Breast epithelium (tissue), 4 donors: Measurements from ENCODE around the gene PPRC1. TPM values are rescaled to one million over a fixed set of nuclear protein-coding genes. Genes with fewer than 3 reads are reported as not detected.

Experiments used
- DNase-seq, 2 donors: peaks; one replicate each; pipeline ENCODE4 v3.0.0-alpha.2; 2019; ENCODE audit warnings: low spot score in 2 of 2
- H3K27ac ChIP-seq, 2 donors: fragments of 200-600 bp; sonication (generic) in 1 of 2; one replicate each; pipeline ENCODE4 v1.5.1; 2016 to 2019; ENCODE audit warnings: mild to moderate bottlenecking in 1 of 2
- H3K27me3 ChIP-seq, 2 donors: fragments of 200-600 bp; sonication (generic) in 1 of 2; one replicate each; pipeline versions ENCODE4 v1.5.1 to v1.6.0; 2017 to 2019; ENCODE audit warnings: control low read depth in 1 of 2, mild to moderate bottlenecking in 1 of 2
- H3K36me3 ChIP-seq: fragments of 200-600 bp; one replicate; pipeline ENCODE4 v1.5.1; 2019
- H3K4me1 ChIP-seq, 2 donors: fragments of 200-600 bp; sonication (generic); one replicate each; pipeline ENCODE4 v1.5.1; 2016 to 2019; ENCODE audit warnings: control low read depth in 1 of 2
- H3K4me3 ChIP-seq, 3 donors: fragments of 200-600 bp; sonication (generic); 1 replicate in 2 of 3; 2 replicates in 1 of 3; pipeline ENCODE4 v1.5.1; 2016 to 2019; ENCODE audit warnings: mild to moderate bottlenecking in 3 of 3, moderate library complexity in 2 of 3
- H3K9me3 ChIP-seq, 2 donors: fragments of 200-600 bp; sonication (generic) in 1 of 2; one replicate each; pipeline ENCODE4 v1.5.1; 2016 to 2019; ENCODE audit warnings: control low read depth in 1 of 2
- CTCF ChIP-seq, 3 donors: fragments of 450-650 bp; IDR thresholded peaks; one replicate each; pipeline ENCODE4 v1.5.1; 2016 to 2017; ENCODE audit warnings: antibody characterized with exemption in 3 of 3, mild to moderate bottlenecking in 3 of 3, moderate library complexity in 3 of 3
- POLR2A ChIP-seq: fragments of 450-650 bp; IDR thresholded peaks from one replicate; pipeline ENCODE4 v1.6.1; 2016; ENCODE audit warnings: antibody characterized with exemption, mild to moderate bottlenecking, moderate library complexity
- POLR2AphosphoS5 ChIP-seq, 3 donors: sonication (generic); formaldehyde crosslinking; IDR thresholded peaks; one replicate each; pipeline ENCODE4 v1.6.1; 2017; ENCODE audit warnings: antibody characterized with exemption in 3 of 3
- intact Hi-C: fragments of 100-400 bp; cut with DNase I; formaldehyde crosslinking; loops from one replicate; pipeline ENCODE4 v1.15.1; 2023; ENCODE audit warnings: low total_unique reads
- total RNA-seq, 3 donors: library from RNA; depleted of rRNA; stranded (reverse); fragments of >200 nt; gene quantifications; one replicate each; pipeline ENCODE4 v1.1.0, GENCODE V29; 2016

PPRC1 gene
- total RNA-seq, 3 donors from 2014 or later = 9.1 to 21.0 (median 19.8) TPM

GRCh38 chr10:102109166-102110116 lies 23.4 kb upstream of the PPRC1 start:
- H3K27ac ChIP-seq = no peak overlapping the region
- peaks cover 30% of the 10 kb centered on the region for H3K36me3 ChIP-seq
- intact Hi-C loops = no loop called here
- no peak for DNase-seq
- TF ChIP-seq POLR2A (no peak), CTCF (IDR thresholded peaks at IDR 0.05) (no peak), POLR2AphosphoS5 (IDR thresholded peaks at IDR 0.05) (no peak)
- no peak overlapping the region for H3K4me3 ChIP-seq
- peaks cover 7 to 11% of the 10 kb centered on the region in 2 donors for H3K4me1 ChIP-seq
- no peaks in the 10 kb centered on the region for H3K9me3 ChIP-seq
- no peaks in the 10 kb centered on the region for H3K27me3 ChIP-seq

DNA sequence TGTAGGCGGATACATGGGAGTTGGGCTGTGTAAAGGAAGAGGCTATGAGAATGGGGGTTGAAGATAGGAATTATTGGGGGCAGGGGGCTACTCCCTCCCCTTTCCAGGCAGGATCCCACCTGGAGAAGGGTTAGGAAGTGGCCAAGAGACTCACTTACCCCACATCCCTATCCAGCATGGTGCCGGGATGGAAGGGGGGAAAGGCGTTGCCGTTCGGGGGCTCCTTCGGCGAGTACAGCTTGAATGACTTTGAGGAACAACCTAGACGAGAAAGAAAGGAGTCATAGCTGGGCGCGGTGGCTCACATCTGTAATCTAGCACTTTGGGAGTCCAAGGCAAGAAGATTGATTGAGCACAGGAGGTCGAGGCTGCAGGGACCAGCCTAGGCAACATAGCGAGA lies 21.6 kb upstream of the PPRC1 start:
- peaks cover 10 to 21% of the 10 kb centered on the region in 2 donors for H3K4me1 ChIP-seq
- intact Hi-C loops = no loop called here
- TF ChIP-seq POLR2AphosphoS5 (IDR thresholded peaks at IDR 0.05) = no peak
- no peak for TF ChIP-seq POLR2A
- TF ChIP-seq CTCF (IDR thresholded peaks at IDR 0.05) = no peak
- H3K27me3 ChIP-seq = no peaks in the 10 kb centered on the region
- H3K36me3 ChIP-seq = peaks cover 30% of the 10 kb centered on the region
- no peak overlapping the region for H3K27ac ChIP-seq
- H3K4me3 ChIP-seq = no peak overlapping the region
- no peak for DNase-seq
- no peaks in the 10 kb centered on the region for H3K9me3 ChIP-seq

DNA sequence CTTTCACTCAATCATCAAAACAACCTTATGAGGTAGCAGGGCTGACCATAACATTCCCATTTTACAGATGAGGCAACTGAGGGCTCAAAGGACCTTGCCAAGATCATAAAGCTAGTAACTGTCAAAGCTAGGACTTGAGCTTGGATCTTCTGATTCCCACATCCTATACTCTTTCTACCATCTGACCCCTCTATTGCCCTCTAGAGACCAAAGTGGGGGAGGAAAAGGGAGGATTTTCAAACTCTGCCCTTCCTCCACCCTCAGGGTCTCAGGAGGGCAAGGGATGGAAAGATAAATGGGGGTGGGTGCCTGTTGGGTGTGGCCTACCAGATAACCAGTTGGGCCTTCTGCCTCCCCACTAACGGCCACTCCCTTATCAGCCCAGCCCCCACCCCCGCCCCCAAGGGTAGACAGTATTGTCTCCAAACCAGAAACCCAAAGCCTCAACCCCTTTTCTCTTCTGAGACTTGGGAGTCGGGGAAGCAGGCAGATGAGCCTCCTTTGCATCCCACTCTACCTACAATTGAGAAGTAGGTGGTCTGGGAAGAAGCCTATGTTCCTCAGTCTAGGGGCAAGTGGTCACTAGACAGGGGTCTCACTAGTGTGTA lies 20.5 kb upstream of the PPRC1 start:
- Histone ChIP-seq H3K27me3 (no peaks in the 10 kb centered on the region), H3K9me3 (no peaks in the 10 kb centered on the region), H3K4me3 (no peak overlapping the region), H3K27ac (peak overlapping the region; percentile 66 to 98), H3K36me3 (peaks cover 30% of the 10 kb centered on the region), H3K4me1 (peaks cover 20 to 32% of the 10 kb centered on the region in 2 donors)
- no peak for DNase-seq
- intact Hi-C loops = no loop called here
- TF ChIP-seq CTCF (IDR thresholded peaks at IDR 0.05) (no peak), POLR2AphosphoS5 (IDR thresholded peaks at IDR 0.05) (no peak), POLR2A (no peak)

GRCh38 chr10:102113261-102113955 lies 19.4 kb upstream of the PPRC1 start:
- H3K27ac ChIP-seq = peak overlapping the region; percentile 98 to 100
- TF ChIP-seq POLR2AphosphoS5 (IDR thresholded peaks at IDR 0.05) (no peak), POLR2A (no peak), CTCF (IDR thresholded peaks at IDR 0.05) (no peak)
- H3K36me3 ChIP-seq = peaks cover 27% of the 10 kb centered on the region
- H3K4me3 ChIP-seq = peak overlapping the region; percentile 68 to 96 (median 74)
- intact Hi-C loops = no loop called here
- DNase-seq = no peak
- H3K4me1 ChIP-seq = peaks cover 27 to 43% of the 10 kb centered on the region in 2 donors
- no peaks in the 10 kb centered on the region for H3K27me3 ChIP-seq
- no peaks in the 10 kb centered on the region for H3K9me3 ChIP-seq
